Stimulated activated CD4-positive, alpha-beta T cell treated with anti-CD3 and anti-CD28 coated beads, Interleukin-15, amount 100 ng/mL, for 1 hour (primary cell): ENCODE results near the gene MYRIP.
"Not testable (repeated sequence)": the region's sequence is repeated elsewhere in the genome, so short reads cannot be mapped to it uniquely, and the experiment has no call there.

Experiments
- DNase-seq, 2 donors: peaks; one replicate each; pipeline ENCODE4 v3.0.0-alpha.2; 2020; ENCODE audit warnings: low read depth in 1 of 2, low spot score in 1 of 2

MYRIP gene

GRCh38 chr3:40264451-40264850, 455.0 kb downstream of the MYRIP start:
- DNase-seq, result no peak

DNA sequence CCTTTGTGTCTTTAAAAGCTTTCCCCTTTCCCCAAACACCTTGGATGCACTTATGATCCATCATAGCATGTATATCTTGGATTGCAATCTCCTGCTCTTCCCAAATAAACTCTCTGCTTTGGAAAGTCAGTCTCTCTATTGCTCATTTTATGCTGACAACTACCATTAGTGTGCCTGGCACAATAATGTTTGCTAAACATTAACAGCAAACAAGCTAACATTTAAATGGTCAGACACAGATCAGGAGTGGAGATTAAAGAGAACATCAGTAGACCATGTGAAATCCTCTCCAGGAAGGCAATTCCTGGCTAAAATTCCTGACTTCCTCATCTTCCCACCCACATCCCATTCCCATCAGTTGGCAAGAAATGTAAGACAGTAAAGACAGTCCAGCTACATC, 455.8 kb downstream of the MYRIP start:
- DNase-seq, result no peak

DNA sequence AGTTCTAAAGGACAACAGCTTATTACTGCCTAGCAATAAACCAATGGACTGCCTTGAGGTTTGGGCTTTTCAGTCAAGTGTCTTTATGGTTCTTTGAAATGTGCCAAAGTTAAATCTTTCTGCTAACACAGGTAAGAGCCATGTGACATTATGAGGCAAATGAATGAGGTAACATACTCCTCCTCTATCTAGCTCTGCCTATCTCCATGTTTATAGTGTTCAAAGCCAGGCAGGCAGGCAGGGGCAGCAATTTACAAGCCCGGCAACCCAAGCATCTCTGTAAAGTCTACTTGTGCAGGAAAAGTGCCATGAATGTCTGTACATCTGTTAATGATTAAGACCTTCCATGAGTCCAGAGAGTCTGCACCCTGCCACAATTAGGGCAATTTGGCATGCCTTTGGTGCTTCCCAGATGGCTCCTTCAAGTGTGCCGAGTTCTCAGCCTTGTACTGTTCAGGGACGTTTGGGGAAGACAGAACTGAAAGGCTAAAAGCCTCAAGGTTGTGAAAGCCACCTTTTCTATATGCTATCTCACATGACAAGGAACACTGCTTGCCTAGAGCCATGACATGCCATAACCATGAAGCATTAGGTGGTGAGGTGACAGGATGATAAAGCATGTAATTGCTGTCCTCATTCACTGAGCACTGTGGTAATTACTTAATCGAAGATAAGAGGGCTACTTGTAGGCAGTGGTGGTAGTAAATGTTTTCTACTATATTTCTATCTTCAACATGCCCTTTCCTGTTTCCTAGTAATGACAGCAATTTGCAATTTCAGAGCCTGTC, 458.7 kb downstream of the MYRIP start:
- DNase-seq, result no peak

- DNase-seq, result no peak
These were observed 459.6 kb downstream of the MYRIP start for GRCh38 chr3:40268802-40269524.

DNA sequence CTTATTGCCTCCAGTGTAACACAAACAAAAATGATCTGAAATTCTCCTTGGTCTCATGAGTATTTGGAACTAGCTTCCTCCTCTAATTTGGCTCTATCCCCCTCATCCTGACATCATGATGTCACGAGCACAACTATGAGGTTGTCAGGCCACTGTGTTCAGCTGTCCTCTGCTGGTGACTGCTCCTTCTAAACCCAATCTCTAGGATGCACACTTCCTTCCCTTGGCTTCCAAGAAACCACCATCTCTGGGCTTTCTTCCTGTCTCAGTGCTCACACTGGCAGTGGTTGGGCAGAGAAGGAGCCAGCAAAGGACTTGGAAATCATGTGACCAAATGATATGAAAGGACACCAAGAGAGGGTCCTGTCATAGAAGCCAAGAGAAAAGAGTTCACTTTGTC, 469.4 kb downstream of the MYRIP start:
- no peak for DNase-seq

- no peak for DNase-seq
These were observed 472.6 kb downstream of the MYRIP start for GRCh38 chr3:40281995-40282394.

GRCh38 chr3:40283057-40283456, 473.6 kb downstream of the MYRIP start:
- not testable (repeated sequence) for DNase-seq

GRCh38 chr3:40287248-40287647, 477.8 kb downstream of the MYRIP start:
- no peak for DNase-seq

DNA sequence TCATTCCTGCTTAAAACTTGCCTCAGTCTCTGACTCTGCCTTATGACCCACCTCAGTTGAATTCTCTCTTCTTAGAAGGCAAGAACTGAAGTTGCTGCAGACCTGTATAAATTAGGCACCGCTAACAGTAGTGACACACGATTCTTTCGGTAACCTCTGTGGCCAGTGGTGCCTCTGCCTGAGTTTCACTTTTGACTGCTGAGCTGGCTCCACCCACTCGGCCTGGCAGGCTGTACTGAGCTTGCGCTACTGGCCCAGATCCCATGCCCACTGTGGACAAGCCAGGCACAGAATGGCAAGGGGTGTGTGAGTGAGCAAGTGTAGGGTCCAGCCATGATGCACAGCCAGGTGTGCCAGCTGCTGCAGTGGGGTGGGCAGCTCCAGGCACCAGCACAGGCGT, 481.0 kb downstream of the MYRIP start:
- DNase-seq, result no peak

DNA sequence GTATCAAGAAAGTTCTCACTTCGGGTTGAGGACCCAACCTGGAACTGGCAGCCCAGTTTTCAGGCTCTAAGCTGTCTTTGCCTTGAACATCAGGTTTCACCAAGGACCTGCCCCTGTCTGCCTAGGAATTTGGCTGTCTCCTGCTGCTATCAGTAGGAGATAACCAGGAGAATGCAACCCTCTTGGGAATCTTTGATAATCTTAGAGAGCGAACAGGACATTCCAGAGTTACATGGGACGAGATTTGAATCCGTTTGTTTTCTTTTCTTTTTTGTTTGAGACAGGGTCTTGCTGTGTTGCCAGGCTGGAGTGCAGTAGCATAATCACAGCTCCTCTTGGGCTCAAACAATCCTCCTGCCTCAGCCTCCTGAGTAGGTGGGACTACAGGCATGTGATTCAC, 482.1 kb downstream of the MYRIP start:
- DNase-seq, result no peak

- DNase-seq, result no peak
These were observed 483.4 kb downstream of the MYRIP start for GRCh38 chr3:40292637-40293349.

DNA sequence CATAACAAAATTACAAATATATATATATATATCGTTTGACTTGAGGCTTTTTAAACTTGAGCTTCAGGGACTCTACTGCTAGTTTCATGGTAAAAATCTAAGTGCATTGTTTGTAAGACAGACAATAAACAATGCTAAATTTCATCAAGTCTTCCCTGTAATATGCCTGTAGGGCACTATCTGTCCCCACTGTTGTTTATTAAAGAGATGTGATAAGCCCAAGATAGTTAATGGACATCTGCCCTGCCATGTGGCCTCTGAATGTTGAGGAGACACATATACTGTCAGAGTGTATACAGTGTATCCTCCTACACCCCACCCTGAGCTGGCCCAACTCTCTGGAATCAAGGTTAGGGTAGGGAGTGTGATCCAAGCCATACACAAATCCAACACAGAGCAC, 485.0 kb downstream of the MYRIP start:
- DNase-seq, result no peak

- DNase-seq, result no peak
These were observed 488.7 kb downstream of the MYRIP start for GRCh38 chr3:40298075-40298474.

DNA sequence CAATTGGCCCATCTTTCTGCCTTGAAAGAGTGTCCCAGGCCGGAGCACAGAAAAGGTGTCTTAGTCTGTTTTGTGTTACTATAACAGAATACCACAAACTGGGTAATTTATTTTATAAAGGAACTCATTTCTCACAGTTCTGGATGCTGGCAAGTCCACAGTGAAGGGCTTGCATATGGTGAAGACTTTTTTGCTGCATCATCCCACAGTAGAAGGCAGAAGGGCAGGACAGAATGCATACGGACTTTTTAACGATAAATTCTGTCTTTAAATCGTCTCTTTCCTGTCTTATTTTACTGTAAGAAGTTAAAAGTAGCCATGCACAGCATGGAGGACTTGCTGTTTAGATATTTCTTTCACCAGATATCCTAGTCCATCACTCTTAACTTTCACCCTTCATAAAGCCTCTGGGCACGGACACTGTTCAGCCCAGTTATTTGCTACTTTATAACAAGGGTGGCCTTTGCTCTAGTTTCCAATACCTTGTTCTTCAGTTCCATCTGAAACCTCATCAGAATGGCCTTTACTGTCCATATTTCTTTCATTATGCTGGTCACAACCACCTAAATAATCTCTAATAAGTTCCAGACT, 489.8 kb downstream of the MYRIP start:
- no peak for DNase-seq

DNA sequence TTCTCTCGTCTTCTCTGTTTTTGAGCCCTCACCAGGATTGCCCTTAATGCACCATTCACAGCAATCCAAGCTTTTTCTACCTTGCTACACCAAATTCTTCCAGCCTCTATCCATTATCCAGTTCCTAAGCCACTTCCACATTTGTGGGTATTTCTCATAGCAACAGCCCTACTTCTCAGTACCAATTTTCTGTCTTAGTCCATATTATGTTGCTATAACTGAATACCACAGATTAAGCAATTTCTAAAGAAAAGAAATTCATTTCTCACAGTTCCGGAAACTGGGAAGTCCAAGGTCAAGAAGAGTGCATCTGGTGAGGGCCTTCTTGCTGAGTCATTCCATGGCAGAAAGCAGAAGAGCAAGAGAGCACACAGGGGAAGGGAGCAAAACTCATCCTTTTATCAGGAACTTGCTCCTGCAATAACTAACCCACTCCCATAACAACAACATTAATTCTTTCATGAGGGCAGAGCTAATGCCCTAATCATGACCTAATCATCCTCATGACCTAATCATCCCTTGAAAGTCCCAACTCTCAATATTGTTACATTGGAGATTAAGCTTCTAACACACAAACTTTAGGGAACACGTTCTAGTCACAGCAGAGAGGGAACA, 490.4 kb downstream of the MYRIP start:
- no peak for DNase-seq

- DNase-seq, result no peak
These were observed 493.4 kb downstream of the MYRIP start for GRCh38 chr3:40302784-40303183.

- no peak for DNase-seq
These were observed 494.9 kb downstream of the MYRIP start for GRCh38 chr3:40304352-40304751.

DNA sequence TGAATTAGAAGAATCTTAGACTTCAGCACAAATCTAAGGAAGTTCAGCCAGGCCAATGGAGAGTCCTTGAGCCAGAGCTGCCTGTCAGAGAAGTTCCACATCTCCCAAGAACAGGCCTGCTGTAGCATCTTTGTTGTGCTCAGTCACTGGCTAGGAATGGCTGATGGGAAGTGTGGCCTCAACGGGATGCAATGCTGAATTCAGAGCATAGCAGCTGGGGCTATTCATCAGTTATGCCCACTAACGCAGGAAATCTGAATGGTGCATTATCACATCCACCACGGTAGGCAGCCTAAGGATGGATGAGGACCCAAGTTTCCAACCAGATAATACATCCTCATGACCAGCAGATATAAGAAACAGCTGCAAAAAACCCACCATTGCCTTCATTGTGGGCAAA, 496.9 kb downstream of the MYRIP start:
- DNase-seq, result no peak

- no peak for DNase-seq
These were observed 497.8 kb downstream of the MYRIP start for GRCh38 chr3:40307176-40307575.

- no peak for DNase-seq
These were observed 499.5 kb downstream of the MYRIP start for GRCh38 chr3:40308725-40309417.
